B cell (primary cell): ENCODE results near the gene MED31. TPM values are rescaled to one million over a fixed set of nuclear protein-coding genes. Genes with fewer than 3 reads are reported as not detected.

ENCODE experiments used
- ATAC-seq: fragments of 200-7000 bp; cut with Tn5 transposase; one replicate; pipeline ENCODE4 v1.10.0; 2021; ENCODE audit warnings: low read depth, mild to moderate bottlenecking, moderate number of reproducible peaks, moderate library complexity
- CTCF ChIA-PET: fragments of 350-600 bp; sonication (Branson Sonifier 250); formaldehyde crosslinking; loops from one replicate; lab custom pipeline; 2021; ENCODE audit warnings: antibody characterized with exemption, inconsistent platforms; lab: Charles Lee
- POLR2A ChIA-PET: fragments of 350-600 bp; sonication (Branson Sonifier 250); formaldehyde crosslinking; loops from one replicate; lab custom pipeline; 2021; ENCODE audit warnings: antibody characterized with exemption; lab: Charles Lee
- DNase-seq: peaks from one replicate; pipeline ENCODE4 v3.0.0; 2013
- H2AFZ ChIP-seq: 2 replicates; pipeline ENCODE4 v1.6.1; 2012; ENCODE audit warnings: mild to moderate bottlenecking, low read depth, low read length; ENCODE audit not compliant: insufficient read depth, poor library complexity, severe bottlenecking
- H3K27ac ChIP-seq, 2 donors: 1 replicate in 1 of 2; 2 replicates in 1 of 2; pipeline ENCODE4 v1.5.1; 2012 to 2013; ENCODE audit warnings: low read length in 2 of 2, mild to moderate bottlenecking in 2 of 2, moderate library complexity in 1 of 2
- H3K27me3 ChIP-seq, 4 experiments: fragments of 200-600 bp in 1 of 4; sonication (generic) in 1 of 4; replicated peaks in 1 of 4; 1 replicate in 2 of 4; 2 replicates in 2 of 4; pipeline versions ENCODE4 v1.6.1 to v1.7.0; 2013 to 2016; ENCODE audit warnings: low read length in 3 of 4, mild to moderate bottlenecking in 2 of 4, mixed read lengths in 1 of 4, moderate library complexity in 1 of 4; ENCODE audit not compliant: insufficient read depth in 4 of 4, control insufficient read depth in 3 of 4; ENCODE audit errors: control extremely low read depth in 1 of 4
- H3K36me3 ChIP-seq, 2 experiments: replicated peaks in 1 of 2; 1 replicate in 1 of 2; 2 replicates in 1 of 2; pipeline versions ENCODE4 v1.6.1 to v1.7.1; 2013; ENCODE audit warnings: low read length in 1 of 2; ENCODE audit not compliant: insufficient read depth in 2 of 2, control insufficient read depth in 1 of 2; ENCODE audit errors: control extremely low read depth in 1 of 2, extremely low read depth in 1 of 2
- H3K4me1 ChIP-seq, 2 donors: fragments of 200-600 bp in 1 of 2; sonication (generic) in 1 of 2; 1 replicate in 1 of 2; 2 replicates in 1 of 2; pipeline versions ENCODE4 v1.5.1 to v1.6.1; 2013 to 2017; ENCODE audit warnings: low read length in 2 of 2; ENCODE audit not compliant: control insufficient read depth in 2 of 2, insufficient read depth in 2 of 2
- H3K4me2 ChIP-seq: replicated peaks from 2 replicates; pipeline ENCODE3; 2012; ENCODE audit warnings: mild to moderate bottlenecking, low read depth, low read length; ENCODE audit not compliant: poor library complexity, severe bottlenecking
- H3K4me3 ChIP-seq, 5 experiments: fragments of 200-600 bp in 1 of 5; sonication (generic) in 1 of 5; 1 replicate in 3 of 5; 2 replicates in 2 of 5; pipeline versions ENCODE4 v1.5.1 to v1.7.0; 2011 to 2016; ENCODE audit warnings: low read length in 4 of 5, mild to moderate bottlenecking in 4 of 5, low read depth in 2 of 5, control low read depth in 1 of 5, moderate library complexity in 1 of 5; ENCODE audit not compliant: insufficient read depth in 1 of 5; ENCODE audit errors: control extremely low read depth in 1 of 5, extremely low read depth in 1 of 5
- H3K79me2 ChIP-seq: fragments of 200-600 bp; sonication (generic); one replicate; pipeline ENCODE4 v1.6.0; 2016; ENCODE audit warnings: low read length; ENCODE audit not compliant: control insufficient read depth, insufficient read depth
- H3K9ac ChIP-seq: fragments of 200-600 bp; sonication (generic); 2 replicates; pipeline ENCODE4 v1.6.1; 2017; ENCODE audit warnings: mild to moderate bottlenecking, low read length, moderate library complexity
- H3K9me3 ChIP-seq, 3 donors: one replicate each; pipeline versions ENCODE4 v1.6.1 to v1.7.1; 2013; ENCODE audit warnings: low read length in 2 of 3; ENCODE audit not compliant: control insufficient read depth in 2 of 3, insufficient read depth in 1 of 3; ENCODE audit errors: control extremely low read depth in 1 of 3
- H4K20me1 ChIP-seq: 2 replicates; pipeline ENCODE4 v1.6.0; 2012; ENCODE audit warnings: mild to moderate bottlenecking, low read length; ENCODE audit not compliant: insufficient read depth, control insufficient read depth, poor library complexity, severe bottlenecking
- H3K27ac Mint-ChIP-seq: one replicate; pipeline ENCODE4 v1.8.0; 2021; ENCODE audit warnings: mixed read lengths
- H3K27me3 Mint-ChIP-seq: one replicate; pipeline ENCODE4 v1.8.0; 2021; ENCODE audit warnings: mixed read lengths
- H3K4me1 Mint-ChIP-seq: one replicate; pipeline ENCODE4 v1.8.0; 2021; ENCODE audit warnings: mixed read lengths
- H3K4me3 Mint-ChIP-seq: one replicate; pipeline ENCODE4 v1.8.0; 2021; ENCODE audit warnings: mixed read lengths
- H3K9me3 Mint-ChIP-seq: one replicate; pipeline ENCODE4 v1.8.0; 2022; ENCODE audit warnings: mixed read lengths; ENCODE audit not compliant: insufficient read depth
- EZH2 ChIP-seq: IDR thresholded peaks from 2 replicates; pipeline ENCODE4 v1.6.1; 2012; ENCODE audit warnings: borderline replicate concordance, low read depth, mild to moderate bottlenecking, moderate library complexity, low read length; ENCODE audit not compliant: insufficient read depth, poor library complexity, severe bottlenecking
- WGBS: methylation state at CpG from one replicate; pipeline ENCODE4 v1.1.5; 2013; ENCODE audit warnings: missing lambda C conversion rate; ENCODE audit not compliant: insufficient coverage; 5-methylcytosine and 5-hydroxymethylcytosine counted together
- intact Hi-C: fragments of 100-400 bp; cut with micrococcal nuclease; formaldehyde crosslinking; loops from one replicate; pipeline ENCODE4 v1.10.0; 2022
- polyA plus RNA-seq: library from polyadenylated mRNA; depleted of rRNA; stranded (reverse); fragments of >200 nt; gene quantifications from 2 replicates; pipeline ENCODE4 v1.2.3, GENCODE V29; 2012
- total RNA-seq, 2 donors: library from RNA; stranded (reverse); fragments of 120-200 nt in 1 of 2; gene quantifications; 1 replicate in 1 of 2; 2 replicates in 1 of 2; pipeline versions ENCODE4 v1.2.3 to v1.2.4, GENCODE V29; 2013 to 2022
- TF ChIP-seq, protein P1 (sequence below): fragments of 200-600 bp; IDR thresholded peaks from one replicate; pipeline ENCODE4 v1.8.0; 2022; ENCODE audit warnings: antibody characterized with exemption, mild to moderate bottlenecking

Gene MED31
- total and polyA plus RNA-seq, 2 donors (not counting 1 experiment from before 2014, with no cell fraction given), result 9.2 to 25.5 TPM

DNA sequence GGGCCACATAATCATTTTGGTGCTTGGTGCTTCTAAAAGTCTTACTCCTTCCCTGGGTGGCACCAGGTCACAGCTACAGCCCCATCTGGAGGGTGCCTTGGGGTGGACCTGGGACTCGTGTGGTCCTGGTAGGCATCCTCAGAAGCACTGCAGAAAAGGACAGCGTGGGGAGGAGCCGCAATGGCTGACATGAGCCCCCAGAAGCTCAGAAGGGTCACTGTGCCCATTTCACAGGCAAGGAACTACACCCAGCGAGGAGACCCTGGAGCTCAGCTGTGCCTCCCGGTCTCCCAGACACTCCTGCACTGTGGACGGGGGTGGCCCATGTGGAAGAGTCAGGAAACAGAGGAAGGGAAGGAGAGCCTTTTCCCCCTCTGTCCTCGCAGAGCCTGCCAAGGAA, 26.5 kb upstream of the MED31 start:
- CTCF ChIA-PET, result interaction anchor here (1.9 kb wide), 1 partner anchor 11 kb away, joined by 7 read pairs; no protein-coding TSS in a partner anchor
- H3K27ac Mint-ChIP-seq, result no peak overlapping the region
- H3K4me2 ChIP-seq, result no peak overlapping the region

DNA sequence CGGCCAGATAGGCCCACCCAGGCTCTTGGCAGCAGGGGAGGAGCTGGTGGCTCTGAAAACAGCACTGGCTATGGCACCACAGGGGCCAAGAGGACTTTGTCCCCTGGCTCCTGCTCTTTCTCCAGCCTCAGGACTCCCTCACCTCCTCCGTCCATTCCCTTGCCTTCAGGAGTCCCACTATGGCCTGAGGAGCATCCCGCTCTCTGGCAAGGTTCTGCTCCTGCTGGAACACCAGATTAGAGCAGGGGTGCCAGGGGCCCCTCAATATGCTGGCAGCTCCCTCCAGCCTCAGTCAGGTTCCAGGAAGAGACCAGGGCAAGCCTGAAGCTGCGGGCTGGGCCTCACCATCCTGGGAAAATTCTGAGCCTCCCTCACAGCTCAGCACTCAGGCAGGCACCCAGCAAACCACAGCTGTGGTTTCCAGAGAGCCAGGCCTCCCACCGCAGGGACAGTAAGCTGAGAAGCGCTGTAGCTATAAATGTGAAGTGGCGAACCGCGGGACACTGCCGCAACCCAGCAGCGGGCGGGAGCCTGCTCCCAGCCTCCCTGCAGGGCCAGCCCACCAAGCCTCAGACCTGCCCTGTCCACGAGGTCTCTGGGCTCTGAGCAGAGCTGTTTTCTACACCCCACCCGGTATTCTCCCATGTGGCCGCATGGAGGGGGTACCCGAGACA, 25.9 kb upstream of the MED31 start:
- no peaks in the 10 kb centered on the region for H3K4me1 Mint-ChIP-seq
- DNase-seq (no peak), ATAC-seq (no peak)

More for the DNA sequence above, 26.5 kb upstream of the MED31 start:
- POLR2A ChIA-PET, result no interaction called here
- Histone ChIP-seq H3K4me3 (no peak overlapping the region), H3K27ac (no peak overlapping the region), H3K79me2 (no peaks in the 10 kb centered on the region), H3K9ac (no peak overlapping the region), H3K4me1 (peaks cover 0 to 3% of the 10 kb centered on the region in 2 donors), H4K20me1 (no peaks in the 10 kb centered on the region), H3K9me3 (no peaks in the 10 kb centered on the region), H2AFZ (no peak overlapping the region), H3K27me3 (peaks cover 0 to 22% (median 11%) of the 10 kb centered on the region in 4 experiments), H3K36me3 (no peaks in the 10 kb centered on the region)
- Mint-ChIP-seq H3K27me3 (peaks cover 20% of the 10 kb centered on the region), H3K4me3 (no peak overlapping the region), H3K4me1 (no peaks in the 10 kb centered on the region), H3K9me3 (no peaks in the 10 kb centered on the region)
- WGBS, result 77% methylated on average over 4 of the region's 7 CpGs
- TF ChIP-seq EZH2, result no peak
- TF ChIP-seq, protein P1, sequence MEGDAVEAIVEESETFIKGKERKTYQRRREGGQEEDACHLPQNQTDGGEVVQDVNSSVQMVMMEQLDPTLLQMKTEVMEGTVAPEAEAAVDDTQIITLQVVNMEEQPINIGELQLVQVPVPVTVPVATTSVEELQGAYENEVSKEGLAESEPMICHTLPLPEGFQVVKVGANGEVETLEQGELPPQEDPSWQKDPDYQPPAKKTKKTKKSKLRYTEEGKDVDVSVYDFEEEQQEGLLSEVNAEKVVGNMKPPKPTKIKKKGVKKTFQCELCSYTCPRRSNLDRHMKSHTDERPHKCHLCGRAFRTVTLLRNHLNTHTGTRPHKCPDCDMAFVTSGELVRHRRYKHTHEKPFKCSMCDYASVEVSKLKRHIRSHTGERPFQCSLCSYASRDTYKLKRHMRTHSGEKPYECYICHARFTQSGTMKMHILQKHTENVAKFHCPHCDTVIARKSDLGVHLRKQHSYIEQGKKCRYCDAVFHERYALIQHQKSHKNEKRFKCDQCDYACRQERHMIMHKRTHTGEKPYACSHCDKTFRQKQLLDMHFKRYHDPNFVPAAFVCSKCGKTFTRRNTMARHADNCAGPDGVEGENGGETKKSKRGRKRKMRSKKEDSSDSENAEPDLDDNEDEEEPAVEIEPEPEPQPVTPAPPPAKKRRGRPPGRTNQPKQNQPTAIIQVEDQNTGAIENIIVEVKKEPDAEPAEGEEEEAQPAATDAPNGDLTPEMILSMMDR, result no peak
- DNase-seq (no peak), ATAC-seq (no peak)
- intact Hi-C loops, result no loop called here

More for the DNA sequence above, 25.9 kb upstream of the MED31 start:
- no peak overlapping the region for H3K4me3 ChIP-seq
- Mint-ChIP-seq H3K27ac (no peak overlapping the region), H3K9me3 (no peaks in the 10 kb centered on the region), H3K27me3 (peaks cover 17% of the 10 kb centered on the region), H3K4me3 (no peak overlapping the region)
- ChIA-PET CTCF (interaction anchor here (0.7 to 1.9 kb wide), 2 partner anchors 10 to 11 kb away, joined by 3 to 7 read pairs; no protein-coding TSS in a partner anchor), POLR2A (no interaction called here)
- no peaks in the 10 kb centered on the region for H3K79me2 ChIP-seq
- 20% methylated on average over 14 of the region's 16 CpGs for WGBS
- H3K9ac ChIP-seq, result no peak overlapping the region
- no peaks in the 10 kb centered on the region for H4K20me1 ChIP-seq
- H3K27ac ChIP-seq, result no peak overlapping the region
- H2AFZ ChIP-seq, result no peak overlapping the region
- no peak for TF ChIP-seq EZH2
- TF ChIP-seq, protein P1, result no peak
- H3K4me2 ChIP-seq, result no peak overlapping the region
- intact Hi-C loops, result no loop called here
- H3K36me3 ChIP-seq, result no peaks in the 10 kb centered on the region
- no peaks in the 10 kb centered on the region for H3K9me3 ChIP-seq
- peaks cover 0 to 22% (median 9%) of the 10 kb centered on the region in 4 experiments for H3K27me3 ChIP-seq
- H3K4me1 ChIP-seq, result peaks cover 0 to 3% of the 10 kb centered on the region in 2 donors
